Hepatocyte (in vitro differentiated cells): ENCODE results near the gene AP2A2. TPM values are rescaled to one million over a fixed set of nuclear protein-coding genes. Genes with fewer than 3 reads are reported as not detected.

Experiments used
- DNase-seq: peaks from one replicate; pipeline ENCODE4 v3.0.0-alpha.2; 2016; ENCODE audit warnings: low spot score
- H2AFZ ChIP-seq: fragments of 200-600 bp; sonication (generic); 2 replicates; pipeline ENCODE4 v1.6.0; 2016; ENCODE audit warnings: antibody characterized with exemption, mild to moderate bottlenecking
- H3K27ac ChIP-seq: fragments of 200-600 bp; sonication (generic); 2 replicates; pipeline ENCODE4 v1.5.1; 2016; ENCODE audit warnings: mild to moderate bottlenecking
- H3K27me3 ChIP-seq: fragments of 200-600 bp; sonication (generic); 2 replicates; pipeline ENCODE4 v1.6.1; 2016
- H3K36me3 ChIP-seq: fragments of 200-600 bp; sonication (generic); replicated peaks from 2 replicates; pipeline ENCODE4 v1.5.1; 2016; ENCODE audit warnings: low read depth; ENCODE audit not compliant: insufficient read depth
- H3K4me1 ChIP-seq: fragments of 200-600 bp; sonication (generic); 2 replicates; pipeline ENCODE4 v1.5.1; 2016; ENCODE audit warnings: mild to moderate bottlenecking, moderate library complexity; ENCODE audit not compliant: insufficient read depth
- H3K4me2 ChIP-seq: fragments of 200-600 bp; sonication (generic); 2 replicates; pipeline ENCODE4 v1.6.0; 2016
- H3K4me3 ChIP-seq: fragments of 200-600 bp; sonication (generic); 2 replicates; pipeline ENCODE4 v1.5.1; 2016; ENCODE audit warnings: mild to moderate bottlenecking
- H3K79me2 ChIP-seq: fragments of 200-600 bp; sonication (generic); 2 replicates; pipeline ENCODE4 v1.6.0; 2017; ENCODE audit warnings: mild to moderate bottlenecking
- H3K9me2 ChIP-seq: fragments of 200-600 bp; sonication (generic); replicated peaks from 2 replicates; pipeline ENCODE4 v1.6.0; 2017; ENCODE audit warnings: mild to moderate bottlenecking; ENCODE audit not compliant: insufficient read depth
- H3K9me3 ChIP-seq: fragments of 200-600 bp; sonication (generic); 2 replicates; pipeline ENCODE4 v1.5.1; 2016; ENCODE audit warnings: low read depth, mild to moderate bottlenecking
- H4K20me1 ChIP-seq: fragments of 200-600 bp; sonication (generic); 2 replicates; pipeline ENCODE4 v1.6.0; 2016; ENCODE audit warnings: mild to moderate bottlenecking; ENCODE audit not compliant: insufficient read depth, poor library complexity, severe bottlenecking
- EZH2 ChIP-seq: fragments of 200-600 bp; sonication (generic); IDR thresholded peaks from 2 replicates; pipeline ENCODE4 v1.6.1; 2016; ENCODE audit warnings: antibody characterized with exemption, mild to moderate bottlenecking, borderline replicate concordance
- EZH2phosphoT487 ChIP-seq: fragments of 200-600 bp; sonication (generic); IDR thresholded peaks from one replicate; pipeline ENCODE4 v1.6.1; 2018; ENCODE audit warnings: antibody characterized with exemption, mild to moderate bottlenecking, low read depth, moderate library complexity; ENCODE audit not compliant: unreplicated experiment, severe bottlenecking
- WGBS: methylation state at CpG from one replicate; pipeline ENCODE4 v1.1.6; 2016; ENCODE audit warnings: low lambda C conversion rate; ENCODE audit errors: missing lambda C conversion rate; 5-methylcytosine and 5-hydroxymethylcytosine counted together
- polyA plus RNA-seq: library from polyadenylated mRNA; unstranded; fragments of >200 nt; fragmentation: Nextera tagmentation; extraction: Ambion mirVana; gene quantifications from 2 replicates; pipeline ENCODE4 v1.2.1, GENCODE V29; 2016
- total RNA-seq: library from RNA; depleted of rRNA; stranded (reverse); fragments of >200 nt; gene quantifications from 2 replicates; pipeline ENCODE4 v1.2.3, GENCODE V29; 2014
- TF ChIP-seq, protein P1 (sequence below): fragments of 200-600 bp; sonication (generic); IDR thresholded peaks from 2 replicates; pipeline ENCODE4 v1.5.1; 2016; ENCODE audit warnings: antibody characterized with exemption, mild to moderate bottlenecking; ENCODE audit not compliant: poor library complexity

AP2A2 gene
- total and polyA plus RNA-seq, 2 experiments from 2014 or later = 49.7 to 68.0 TPM

- Histone ChIP-seq H3K9me2 (no peaks in the 10 kb centered on the region), H3K9me3 (no peaks in the 10 kb centered on the region), H3K4me1 (peaks cover 6% of the 10 kb centered on the region), H3K79me2 (no peaks in the 10 kb centered on the region), H4K20me1 (no peaks in the 10 kb centered on the region), H2AFZ (no peak overlapping the region), H3K27ac (no peak overlapping the region), H3K27me3 (peaks cover 4% of the 10 kb centered on the region), H3K4me3 (no peak overlapping the region), H3K4me2 (no peak overlapping the region), H3K36me3 (no peaks in the 10 kb centered on the region)
- no peak for DNase-seq
- 90% methylated on average over 19 of the region's 25 CpGs for WGBS
- TF ChIP-seq EZH2 (no peak), EZH2phosphoT487 (no peak)
- TF ChIP-seq, protein P1, sequence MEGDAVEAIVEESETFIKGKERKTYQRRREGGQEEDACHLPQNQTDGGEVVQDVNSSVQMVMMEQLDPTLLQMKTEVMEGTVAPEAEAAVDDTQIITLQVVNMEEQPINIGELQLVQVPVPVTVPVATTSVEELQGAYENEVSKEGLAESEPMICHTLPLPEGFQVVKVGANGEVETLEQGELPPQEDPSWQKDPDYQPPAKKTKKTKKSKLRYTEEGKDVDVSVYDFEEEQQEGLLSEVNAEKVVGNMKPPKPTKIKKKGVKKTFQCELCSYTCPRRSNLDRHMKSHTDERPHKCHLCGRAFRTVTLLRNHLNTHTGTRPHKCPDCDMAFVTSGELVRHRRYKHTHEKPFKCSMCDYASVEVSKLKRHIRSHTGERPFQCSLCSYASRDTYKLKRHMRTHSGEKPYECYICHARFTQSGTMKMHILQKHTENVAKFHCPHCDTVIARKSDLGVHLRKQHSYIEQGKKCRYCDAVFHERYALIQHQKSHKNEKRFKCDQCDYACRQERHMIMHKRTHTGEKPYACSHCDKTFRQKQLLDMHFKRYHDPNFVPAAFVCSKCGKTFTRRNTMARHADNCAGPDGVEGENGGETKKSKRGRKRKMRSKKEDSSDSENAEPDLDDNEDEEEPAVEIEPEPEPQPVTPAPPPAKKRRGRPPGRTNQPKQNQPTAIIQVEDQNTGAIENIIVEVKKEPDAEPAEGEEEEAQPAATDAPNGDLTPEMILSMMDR = no peak
These were observed 126.7 kb downstream of the AP2A2 start for GRCh38 chr11:1052133-1053011.

DNA sequence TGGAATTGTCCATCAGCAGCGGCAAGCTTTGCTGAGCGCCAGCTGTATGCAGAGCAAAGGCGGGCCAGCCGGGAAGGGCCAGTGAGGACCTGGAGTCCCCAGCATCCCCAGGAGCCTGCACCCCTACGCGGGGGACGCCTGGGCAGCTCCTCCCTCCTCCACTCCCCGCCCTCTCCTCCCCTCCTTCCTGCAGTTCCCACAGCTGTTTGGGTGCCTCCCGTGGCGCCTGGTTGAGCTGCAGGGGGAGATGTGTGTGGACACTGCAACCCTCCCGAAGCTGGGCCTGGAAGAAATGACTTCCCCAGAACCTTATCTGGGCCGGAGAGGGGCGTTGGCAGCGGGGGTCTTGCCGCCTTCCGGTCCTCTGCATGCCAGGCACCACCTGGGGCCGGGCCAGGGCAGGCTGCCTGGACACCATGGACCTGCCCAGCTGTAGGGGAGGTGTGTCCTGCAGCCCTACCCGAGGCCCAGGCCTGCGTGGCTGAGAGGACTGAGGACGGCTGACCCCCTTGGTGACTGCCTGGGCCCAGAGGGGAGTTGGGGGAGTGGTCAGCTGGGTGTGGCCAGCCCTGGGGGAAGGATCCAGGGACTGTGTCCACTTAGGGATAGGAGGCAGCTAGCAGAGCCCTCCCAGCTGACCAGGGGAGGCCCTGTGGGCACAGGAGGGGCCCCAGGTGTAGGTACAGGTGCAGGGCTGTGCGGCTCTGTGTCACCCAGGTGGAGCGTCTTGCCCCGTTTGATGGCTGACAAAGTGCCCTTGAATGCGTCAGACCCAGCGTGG, 127.6 kb downstream of the AP2A2 start:
- peaks cover 2% of the 10 kb centered on the region for H3K27me3 ChIP-seq
- TF ChIP-seq, protein P1 = no peak
- TF ChIP-seq EZH2 (no peak), EZH2phosphoT487 (no peak)
- no peaks in the 10 kb centered on the region for H3K9me3 ChIP-seq
- no peak overlapping the region for H2AFZ ChIP-seq
- H3K9me2 ChIP-seq = no peaks in the 10 kb centered on the region
- no peak for DNase-seq
- H3K79me2 ChIP-seq = no peaks in the 10 kb centered on the region
- no peaks in the 10 kb centered on the region for H4K20me1 ChIP-seq
- no peak overlapping the region for H3K4me3 ChIP-seq
- H3K36me3 ChIP-seq = no peaks in the 10 kb centered on the region
- peaks cover 6% of the 10 kb centered on the region for H3K4me1 ChIP-seq
- H3K27ac ChIP-seq = no peak overlapping the region
- WGBS = 83% methylated on average over 23 of the region's 25 CpGs
- no peak overlapping the region for H3K4me2 ChIP-seq

- Histone ChIP-seq H3K4me1 (peaks cover 6% of the 10 kb centered on the region), H3K27ac (no peak overlapping the region), H2AFZ (no peak overlapping the region), H3K4me3 (no peak overlapping the region), H3K9me2 (no peaks in the 10 kb centered on the region), H3K27me3 (no peaks in the 10 kb centered on the region), H3K36me3 (no peaks in the 10 kb centered on the region), H3K79me2 (no peaks in the 10 kb centered on the region), H4K20me1 (no peaks in the 10 kb centered on the region), H3K9me3 (no peaks in the 10 kb centered on the region), H3K4me2 (no peak overlapping the region)
- no peak for TF ChIP-seq EZH2phosphoT487
- TF ChIP-seq, protein P1 = no peak
- TF ChIP-seq EZH2 = no peak
- DNase-seq = no peak
- 75% methylated on average over 22 of the region's 25 CpGs for WGBS
These were observed 128.8 kb downstream of the AP2A2 start for GRCh38 chr11:1054143-1055108.
